ENCODE data around the gene ZNF853.

DNA sequence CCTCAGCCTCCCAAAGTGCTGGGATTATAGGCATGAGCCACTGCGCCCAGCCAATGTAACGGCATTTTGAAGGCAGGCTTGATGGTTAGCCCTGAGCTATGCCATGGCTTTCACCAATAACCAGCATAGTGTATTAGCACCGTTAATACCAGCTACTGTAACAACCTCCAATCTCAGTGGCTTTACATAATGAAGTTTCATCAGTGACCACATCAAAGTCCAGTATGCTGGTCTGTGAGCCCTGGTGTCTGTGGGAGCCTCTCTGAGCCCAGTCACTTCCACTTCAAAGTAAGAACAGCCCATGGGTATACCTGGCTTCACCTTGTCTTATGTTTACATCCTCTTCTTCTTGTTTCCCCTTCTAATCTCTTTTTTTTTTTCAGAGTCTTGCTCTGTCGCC lies 49.8 kb upstream of the ZNF853 start:
- TF ChIP-seq, protein P1, sequence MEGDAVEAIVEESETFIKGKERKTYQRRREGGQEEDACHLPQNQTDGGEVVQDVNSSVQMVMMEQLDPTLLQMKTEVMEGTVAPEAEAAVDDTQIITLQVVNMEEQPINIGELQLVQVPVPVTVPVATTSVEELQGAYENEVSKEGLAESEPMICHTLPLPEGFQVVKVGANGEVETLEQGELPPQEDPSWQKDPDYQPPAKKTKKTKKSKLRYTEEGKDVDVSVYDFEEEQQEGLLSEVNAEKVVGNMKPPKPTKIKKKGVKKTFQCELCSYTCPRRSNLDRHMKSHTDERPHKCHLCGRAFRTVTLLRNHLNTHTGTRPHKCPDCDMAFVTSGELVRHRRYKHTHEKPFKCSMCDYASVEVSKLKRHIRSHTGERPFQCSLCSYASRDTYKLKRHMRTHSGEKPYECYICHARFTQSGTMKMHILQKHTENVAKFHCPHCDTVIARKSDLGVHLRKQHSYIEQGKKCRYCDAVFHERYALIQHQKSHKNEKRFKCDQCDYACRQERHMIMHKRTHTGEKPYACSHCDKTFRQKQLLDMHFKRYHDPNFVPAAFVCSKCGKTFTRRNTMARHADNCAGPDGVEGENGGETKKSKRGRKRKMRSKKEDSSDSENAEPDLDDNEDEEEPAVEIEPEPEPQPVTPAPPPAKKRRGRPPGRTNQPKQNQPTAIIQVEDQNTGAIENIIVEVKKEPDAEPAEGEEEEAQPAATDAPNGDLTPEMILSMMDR (conservative IDR thresholded peaks at IDR 0.05; ENCODE audit: low read length) = no peak
- no peak for TF ChIP-seq EZH2phosphoT487 (IDR thresholded peaks at IDR 0.05; ENCODE audit: borderline replicate concordance, low read depth, low read length)

Data from OCI-LY7 (cell line).